PFSK-1 (cell line): Measurements from ENCODE around the gene PDZD7.

Source experiments
- FOXP2 ChIP-seq: optimal IDR thresholded peaks from 2 replicates; pipeline ENCODE3; 2011; ENCODE audit warnings: borderline replicate concordance, control low read depth, inconsistent platforms; ENCODE audit not compliant: insufficient read depth; ENCODE audit errors: extremely low read length, extremely low read depth
- POLR2AphosphoS5 ChIP-seq: IDR thresholded peaks from 2 replicates; pipeline ENCODE4 v1.6.1; 2012; ENCODE audit warnings: low read depth, mild to moderate bottlenecking, control low read depth, low read length, moderate library complexity
- REST ChIP-seq, 2 experiments: IDR thresholded peaks; 2 replicates each; pipeline versions ENCODE4 v1.6.1 to v1.8.0; 2011 to 2012; ENCODE audit warnings: low read depth in 2 of 2, low read length in 2 of 2, control low read depth in 1 of 2, inconsistent platforms in 1 of 2, mild to moderate bottlenecking in 1 of 2, moderate library complexity in 1 of 2; ENCODE audit not compliant: insufficient read depth in 1 of 2
- SIN3A ChIP-seq: IDR thresholded peaks from 2 replicates; pipeline ENCODE4 v1.6.1; 2012; ENCODE audit warnings: mild to moderate bottlenecking, low read length, moderate library complexity, borderline replicate concordance; ENCODE audit not compliant: insufficient read depth
- TAF1 ChIP-seq: IDR thresholded peaks from 2 replicates; pipeline ENCODE4 v1.6.1; 2012; ENCODE audit warnings: low read length, control low read depth, borderline replicate concordance; ENCODE audit not compliant: insufficient read depth

The PDZD7 gene

GRCh38 chr10:101005869-101006567 lies 24.9 kb downstream of the PDZD7 start:
- TF ChIP-seq REST (IDR thresholded peaks at IDR 0.05; ENCODE audit: insufficient read depth in 1 of 2, low read depth in 2 of 2, low read length in 2 of 2) (no peak), FOXP2 (no peak), TAF1 (no peak), SIN3A (no peak)

GRCh38 chr10:101005361-101005760 lies 25.6 kb downstream of the PDZD7 start:
- no peak for TF ChIP-seq REST (IDR thresholded peaks at IDR 0.05; ENCODE audit: insufficient read depth in 1 of 2, low read depth in 2 of 2, low read length in 2 of 2)

GRCh38 chr10:101003639-101004206 lies 27.2 kb downstream of the PDZD7 start:
- no peak for TF ChIP-seq FOXP2
- no peak for TF ChIP-seq SIN3A
- no peak for TF ChIP-seq REST (IDR thresholded peaks at IDR 0.05; ENCODE audit: insufficient read depth in 1 of 2, low read depth in 2 of 2, low read length in 2 of 2)
- no peak for TF ChIP-seq TAF1
- TF ChIP-seq POLR2AphosphoS5, result no peak

- TF ChIP-seq REST (IDR thresholded peaks at IDR 0.05; ENCODE audit: insufficient read depth in 1 of 2, low read depth in 2 of 2, low read length in 2 of 2), result no peak
- TF ChIP-seq POLR2AphosphoS5, result no peak
- TF ChIP-seq SIN3A, result no peak
- no peak for TF ChIP-seq FOXP2
- no peak for TF ChIP-seq TAF1
Observed at GRCh38 chr10:101002456-101002855, 28.5 kb downstream of the PDZD7 start.

- TF ChIP-seq REST (IDR thresholded peaks at IDR 0.05; ENCODE audit: insufficient read depth in 1 of 2, low read depth in 2 of 2, low read length in 2 of 2) (no peak), TAF1 (no peak), FOXP2 (no peak), POLR2AphosphoS5 (no peak), SIN3A (no peak)
Observed at GRCh38 chr10:101001659-101002035, 29.3 kb downstream of the PDZD7 start.
